ENCODE results near the gene PSD2.

PSD2 gene

DNA sequence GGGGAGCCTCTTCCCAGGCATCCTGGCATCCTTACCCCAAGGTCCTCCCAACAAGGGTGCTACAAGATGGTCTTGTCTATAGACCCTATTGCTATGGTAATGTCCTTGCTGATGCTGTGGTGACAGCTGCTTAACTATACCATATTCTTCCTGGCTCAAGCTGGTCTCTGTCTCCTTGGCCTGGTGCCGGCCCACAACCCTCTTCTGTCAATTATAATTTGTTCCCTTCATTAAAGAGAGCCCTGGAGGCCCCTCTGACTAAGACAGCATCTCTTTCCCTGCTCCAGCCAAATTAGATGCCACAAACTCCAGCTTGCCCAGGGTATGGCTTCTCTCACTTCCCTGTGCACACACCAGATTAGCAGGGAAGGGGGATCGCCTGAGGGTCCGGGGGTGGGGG is 86.7 kb downstream of the PSD2 start:
- no peak for DNase-seq

DNA sequence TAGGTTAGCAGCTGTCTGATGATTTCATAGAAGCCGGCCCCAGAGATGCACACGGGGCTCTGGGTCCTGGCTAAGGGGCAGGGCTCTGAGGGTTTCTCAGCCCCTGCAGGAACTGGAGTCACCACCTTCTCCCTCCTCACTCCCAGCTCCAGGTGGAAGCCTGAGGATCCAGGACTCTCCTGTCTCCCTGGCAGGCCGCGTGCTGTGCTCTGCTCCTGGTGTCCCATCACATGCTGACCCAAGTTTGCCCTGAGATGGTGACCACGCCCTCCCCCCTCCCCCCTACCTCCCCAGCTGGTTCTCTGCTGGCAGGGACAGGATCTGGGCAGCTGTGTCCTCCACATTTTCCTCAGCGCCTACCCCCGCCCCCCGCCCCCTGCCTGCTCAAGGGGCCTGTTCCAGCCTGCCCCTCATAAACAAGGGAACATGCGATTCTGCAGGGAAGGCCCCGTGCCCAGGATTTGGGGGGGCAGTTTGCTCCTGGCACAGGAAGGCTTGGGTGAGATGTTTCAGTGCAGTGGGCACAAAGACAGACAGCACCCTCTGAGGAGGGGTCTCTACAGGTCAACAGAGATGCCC is 87.4 kb downstream of the PSD2 start:
- no peak for DNase-seq

DNA sequence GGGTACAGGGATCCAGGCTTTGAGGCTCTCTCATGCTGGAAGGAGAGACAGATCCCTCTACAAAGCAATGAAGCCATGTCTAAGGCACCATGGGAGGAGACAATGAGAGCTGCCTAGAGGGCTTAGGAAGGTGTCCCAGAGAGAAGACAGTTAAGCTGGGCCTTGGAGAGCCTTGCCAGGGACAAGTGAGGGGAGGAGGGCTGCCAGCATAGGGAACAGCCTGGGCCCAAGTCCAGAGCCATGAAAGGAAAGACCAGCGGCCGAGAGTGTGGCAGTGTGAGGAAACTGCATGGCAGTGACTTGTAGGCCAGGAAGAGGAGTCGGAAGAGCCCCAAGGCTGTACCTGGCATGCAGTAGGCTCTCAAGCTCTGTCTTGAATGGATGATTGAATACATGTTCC is 88.5 kb downstream of the PSD2 start:
- no peak for DNase-seq

DNA sequence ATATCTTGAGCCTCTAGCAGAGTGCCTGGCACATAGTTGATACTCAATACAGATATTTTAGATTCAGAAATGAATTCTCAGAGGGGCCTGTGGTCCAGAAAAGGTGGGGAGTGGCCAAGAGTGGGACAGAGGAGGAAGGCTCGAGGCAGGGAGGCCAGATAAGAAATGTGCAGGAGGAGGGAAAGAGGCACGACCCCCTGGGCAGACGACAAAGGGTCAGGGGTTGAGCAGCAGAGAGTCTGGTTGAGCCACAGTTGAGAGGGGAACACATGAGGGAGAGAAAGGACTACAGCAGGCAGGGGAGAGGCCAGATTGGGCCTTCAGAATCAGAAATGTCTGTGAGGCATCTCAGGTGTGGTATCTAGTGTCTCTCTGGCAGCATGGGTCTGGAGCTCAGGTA is 89.1 kb downstream of the PSD2 start:
- DNase-seq = no peak

DNA sequence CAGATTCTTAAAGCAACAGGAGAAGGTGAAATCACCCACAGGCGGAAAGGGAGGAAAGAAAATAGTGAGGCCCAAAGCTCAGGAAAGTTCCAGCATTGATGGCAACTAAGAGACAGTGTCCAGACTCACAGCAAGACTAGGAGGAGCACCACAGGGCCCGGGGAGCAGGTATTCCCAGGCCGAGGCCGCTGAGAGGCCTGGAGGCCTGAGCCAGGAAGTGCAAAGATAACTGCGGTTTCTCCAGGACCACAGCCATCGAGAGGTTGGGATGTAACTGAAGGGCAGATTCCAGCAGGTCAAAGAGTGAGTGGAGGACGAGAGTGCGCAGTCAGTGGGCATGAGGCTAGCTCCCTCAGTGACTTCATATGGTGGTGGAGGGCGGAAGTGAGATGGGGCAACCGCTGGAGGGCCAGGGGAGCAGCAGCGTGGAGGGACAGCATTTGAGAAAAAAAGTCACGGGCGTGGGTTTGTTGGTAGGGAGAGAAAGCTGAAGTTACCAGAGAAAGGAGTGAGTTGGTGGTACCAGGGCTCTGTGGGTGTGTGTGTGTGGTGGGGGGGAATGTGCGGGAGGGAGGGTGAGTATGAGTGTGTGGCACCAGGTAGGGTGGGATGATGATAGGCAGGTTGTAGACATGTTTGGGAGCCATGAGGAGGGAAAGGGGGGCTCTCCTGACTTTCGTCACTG is 89.7 kb downstream of the PSD2 start:
- no peak for DNase-seq

DNA sequence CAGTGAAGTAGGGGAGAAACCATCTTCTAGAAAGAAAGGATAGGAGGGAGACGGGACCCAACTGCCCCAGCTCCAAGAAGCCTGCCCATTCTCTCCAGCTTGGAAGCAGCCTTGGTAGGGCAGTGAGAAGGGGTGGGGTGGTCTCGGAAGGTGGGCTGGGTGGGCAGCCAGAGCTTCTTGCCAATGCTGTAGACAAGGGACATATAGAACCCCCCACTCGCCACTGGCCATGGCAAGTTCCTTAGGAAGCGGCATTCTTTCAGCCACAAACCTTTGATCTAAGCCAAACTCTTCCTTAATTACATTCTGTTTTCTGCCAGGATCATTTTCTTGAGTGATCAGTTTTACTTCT is 90.2 kb downstream of the PSD2 start:
- DNase-seq = no peak

DNA sequence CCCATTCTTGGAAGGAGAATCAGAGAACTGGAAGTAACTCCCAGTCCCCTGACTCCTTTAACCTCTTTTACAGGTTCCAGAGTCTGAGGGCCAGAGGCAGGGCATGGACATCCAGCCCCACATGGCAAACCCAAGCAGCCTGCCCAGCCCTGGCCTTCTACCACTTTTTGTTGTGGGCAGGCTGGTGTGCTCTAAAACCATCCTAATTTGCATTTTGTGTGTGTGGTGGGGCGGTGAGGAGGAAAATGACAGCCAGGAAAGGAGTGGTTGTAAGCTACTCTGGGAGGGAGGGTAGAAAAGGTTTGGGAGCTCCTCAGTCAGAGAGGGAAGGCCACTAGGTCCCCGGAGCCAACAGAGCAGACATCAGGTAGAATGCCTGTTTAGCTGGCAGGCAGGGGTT is 90.6 kb downstream of the PSD2 start:
- DNase-seq = no peak

DNA sequence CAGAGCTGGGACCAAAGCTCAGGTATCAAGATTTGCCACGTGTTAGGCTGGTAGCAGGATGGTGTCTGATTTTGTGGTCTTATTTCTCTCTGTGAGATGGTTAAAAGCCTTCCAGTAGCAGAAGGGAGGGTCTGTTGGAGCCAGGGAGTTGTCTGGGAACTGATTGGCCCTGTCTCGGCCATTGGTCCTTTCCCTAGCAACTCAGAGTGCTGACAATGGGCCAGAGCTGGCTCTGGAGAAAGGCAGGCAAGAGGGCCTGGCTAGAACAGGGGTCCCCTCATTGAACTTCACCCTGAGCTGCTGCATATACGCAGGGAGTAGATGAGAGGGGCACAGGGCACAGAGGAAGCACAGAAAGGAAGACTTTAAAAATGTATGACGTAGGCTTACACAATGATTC is 92.8 kb downstream of the PSD2 start:
- DNase-seq = no peak

DNA sequence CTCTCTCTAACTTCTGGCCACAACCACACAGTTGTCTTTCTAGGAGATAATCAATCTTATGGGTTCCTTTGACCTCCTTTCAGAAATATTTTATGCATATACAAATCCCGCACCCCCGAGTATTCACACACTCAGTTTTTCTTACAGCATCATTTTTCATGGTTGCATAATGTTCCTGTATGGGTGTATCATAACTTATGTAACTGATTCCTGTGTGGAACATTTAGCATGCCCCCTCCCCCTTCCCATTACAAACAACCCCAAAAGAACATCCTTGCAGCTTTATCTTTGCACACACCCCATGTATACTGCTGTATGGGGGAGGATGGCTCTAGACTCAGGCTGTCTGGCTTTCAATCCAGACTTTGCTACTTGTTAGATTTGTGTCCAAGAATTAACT is 93.8 kb downstream of the PSD2 start:
- no peak for DNase-seq

DNA sequence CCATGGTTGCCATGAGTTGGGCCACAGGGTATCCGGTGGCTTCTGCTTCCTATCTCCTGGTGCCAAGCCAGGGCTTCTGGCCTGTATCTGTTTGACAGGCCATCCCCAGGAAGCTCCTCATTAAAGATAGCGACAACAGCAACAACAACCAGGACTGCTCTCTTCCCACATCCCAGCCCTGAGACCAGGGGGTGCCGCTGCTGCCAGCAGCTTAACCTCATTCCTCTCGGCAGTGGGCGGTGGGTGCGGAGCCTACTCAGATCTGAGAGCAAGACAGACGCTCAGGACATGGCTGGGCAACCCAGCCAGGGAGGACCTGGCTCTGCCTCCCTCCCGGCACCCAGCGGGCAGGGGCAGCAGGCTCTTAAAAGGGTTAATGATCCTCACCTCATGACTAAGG is 98.3 kb downstream of the PSD2 start:
- DNase-seq = no peak
